Ectodermal cell (in vitro differentiated cells): ENCODE measurements around the gene NR2C2AP. TPM values are rescaled to one million over a fixed set of nuclear protein-coding genes. Genes with fewer than 3 reads are reported as not detected.

ENCODE experiments used
- H3K27ac ChIP-seq: 2 replicates; pipeline ENCODE4 v1.7.0; 2013; ENCODE audit warnings: mild to moderate bottlenecking, low read depth, low read length; ENCODE audit not compliant: insufficient read depth, poor library complexity, severe bottlenecking
- H3K27me3 ChIP-seq: 2 replicates; pipeline ENCODE4 v1.7.0; 2013; ENCODE audit warnings: mild to moderate bottlenecking, low read length; ENCODE audit not compliant: insufficient read depth, control insufficient read depth, poor library complexity, severe bottlenecking
- H3K36me3 ChIP-seq: one replicate; pipeline ENCODE4 v1.7.0; 2013; ENCODE audit warnings: low read length; ENCODE audit not compliant: control insufficient read depth, insufficient read depth
- H3K4me1 ChIP-seq: one replicate; pipeline ENCODE4 v1.7.0; 2013; ENCODE audit warnings: low read length; ENCODE audit not compliant: control insufficient read depth, insufficient read depth
- H3K4me3 ChIP-seq: 2 replicates; pipeline ENCODE4 v1.7.0; 2013; ENCODE audit warnings: low read depth, low read length, control low read depth; ENCODE audit not compliant: insufficient read depth
- H3K9me3 ChIP-seq: 2 replicates; pipeline ENCODE4 v1.7.0; 2013; ENCODE audit warnings: mild to moderate bottlenecking, low read length, moderate library complexity; ENCODE audit not compliant: control insufficient read depth
- WGBS, 2 experiments: methylation state at CpG; one replicate each; pipeline ENCODE4 v1.1.7; 2013; ENCODE audit warnings: missing lambda C conversion rate in 2 of 2; 5-methylcytosine and 5-hydroxymethylcytosine counted together
- polyA plus RNA-seq, 4 experiments: library from polyadenylated mRNA; stranded (reverse); fragments of 50-300 nt; gene quantifications; one replicate each; pipeline ENCODE4 v1.2.3, GENCODE V29; 2013

The NR2C2AP gene, protein sequence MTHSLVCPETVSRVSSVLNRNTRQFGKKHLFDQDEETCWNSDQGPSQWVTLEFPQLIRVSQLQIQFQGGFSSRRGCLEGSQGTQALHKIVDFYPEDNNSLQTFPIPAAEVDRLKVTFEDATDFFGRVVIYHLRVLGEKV
- polyA plus RNA-seq (2013, experiment 1 of 4) = 12.8 TPM
- 9.9 TPM for polyA plus RNA-seq (2013, experiment 2 of 4)
- 7.7 TPM for polyA plus RNA-seq (2013, experiment 3 of 4)
- 9.3 TPM for polyA plus RNA-seq (2013, experiment 4 of 4)

DNA sequence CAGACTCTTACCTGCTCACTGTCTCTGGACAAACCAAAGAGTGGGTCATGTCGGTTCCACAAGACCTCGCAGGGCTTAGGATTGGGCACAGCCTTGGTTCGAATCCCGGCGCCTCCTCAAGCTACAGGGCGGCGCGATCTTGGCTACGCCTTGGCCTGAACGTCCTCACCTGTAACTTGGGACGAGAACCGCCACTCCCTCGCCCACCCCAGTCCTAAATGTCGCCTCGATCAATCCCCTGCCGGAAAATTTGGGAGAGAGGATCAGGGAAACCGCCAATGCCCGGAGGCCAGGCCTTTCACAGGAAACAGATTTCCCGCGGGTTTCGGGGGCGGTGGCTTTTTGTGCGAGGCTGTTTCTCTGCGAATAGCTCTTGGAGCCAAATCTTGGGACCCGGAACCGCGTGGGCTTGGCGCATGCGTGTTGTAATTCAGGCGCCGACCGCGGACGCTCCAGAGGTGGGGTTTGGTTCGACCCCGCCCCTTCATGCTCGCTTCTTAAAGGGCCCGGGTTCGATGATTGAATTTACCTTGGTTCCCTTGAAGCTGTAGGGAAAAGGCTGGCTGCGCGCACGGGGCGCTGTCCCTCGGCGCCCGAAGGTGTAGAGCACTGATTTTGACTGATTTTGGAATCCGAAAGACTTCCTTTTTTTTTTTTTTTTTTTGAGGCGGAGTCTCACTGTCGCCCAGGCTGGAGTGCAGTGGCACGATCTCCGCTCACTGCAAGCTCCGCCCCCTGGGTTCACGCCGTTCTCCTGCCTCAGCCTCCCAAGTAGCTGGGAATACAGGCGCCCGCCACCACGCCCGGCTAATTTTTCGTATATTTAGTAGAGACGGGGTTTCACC is at the start of gene NR2C2AP:
TSS of gene NR2C2AP (minus strand) at position 403 of the 845 bp plus-strand sequence. CDS start at position 49, 354 bp downstream.
- no peaks in the 10 kb centered on the region for H3K9me3 ChIP-seq
- 11 to 12% methylated on average over 60 of the region's 60 CpGs for WGBS, 2 experiments
- peak within 1 kb of the TSS; percentile 71 for H3K4me3 ChIP-seq
- peaks cover 30% of the 10 kb centered on the region for H3K27me3 ChIP-seq
- H3K36me3 ChIP-seq = peaks cover 21% of the 10 kb centered on the region
- H3K27ac ChIP-seq = no peak within 1 kb of the TSS
- peaks cover 9% of the 10 kb centered on the region for H3K4me1 ChIP-seq

DNA sequence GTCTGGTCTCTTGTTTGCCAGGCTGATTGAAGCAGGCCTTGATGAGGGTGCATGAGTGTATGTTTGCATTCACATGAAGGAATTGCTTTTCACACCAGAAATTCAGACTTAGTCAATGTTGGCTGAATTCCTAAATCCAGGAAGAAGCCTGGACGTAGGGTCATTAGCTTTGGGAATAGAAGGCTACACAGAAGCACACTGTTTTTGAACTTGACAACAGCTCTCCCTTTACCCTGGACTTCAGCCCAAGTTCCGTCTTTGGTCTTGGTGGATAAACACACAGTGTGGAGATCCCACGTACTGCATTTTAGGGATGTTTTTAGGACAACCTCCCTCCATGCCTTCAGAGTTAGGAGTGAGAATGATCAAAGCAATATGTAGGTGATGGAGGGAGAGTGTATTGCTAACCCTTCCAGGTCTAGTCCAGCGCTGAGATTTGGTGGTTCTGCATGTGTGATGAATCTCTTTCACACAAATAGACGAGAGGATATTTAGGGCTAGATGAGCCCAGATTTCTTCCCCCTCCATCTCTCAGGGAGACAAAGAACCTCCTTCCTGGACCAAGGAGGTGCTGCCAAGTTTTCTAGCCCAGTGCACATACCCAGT is 47.1 kb upstream of the NR2C2AP start:
- peaks cover 14% of the 10 kb centered on the region for H3K27me3 ChIP-seq
- 74 to 83% methylated on average over 5 of the region's 5 CpGs for WGBS, 2 experiments

DNA sequence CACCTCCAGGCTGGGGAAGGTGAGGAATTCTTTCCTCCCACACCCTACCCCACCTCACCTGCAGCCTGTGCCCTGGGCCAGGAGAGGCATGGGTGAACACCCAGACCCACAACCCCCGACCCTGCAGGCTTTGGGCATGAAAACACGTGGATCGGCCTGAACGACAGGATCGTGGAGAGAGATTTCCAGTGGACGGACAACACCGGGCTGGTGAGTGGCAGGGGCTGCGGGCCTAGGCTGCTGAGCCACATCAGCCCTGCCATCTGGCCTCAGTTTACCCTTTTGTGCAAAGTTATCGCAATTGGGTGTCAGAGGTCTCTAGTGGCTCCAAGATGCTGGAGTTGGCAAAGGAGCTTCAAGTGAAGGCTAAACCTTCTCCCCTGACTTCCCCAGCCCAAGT is 37.3 kb upstream of the NR2C2AP start:
- Histone ChIP-seq H3K4me3 (no peak overlapping the region), H3K27me3 (no peaks in the 10 kb centered on the region), H3K36me3 (no peaks in the 10 kb centered on the region), H3K27ac (no peak overlapping the region), H3K4me1 (no peaks in the 10 kb centered on the region), H3K9me3 (peaks cover 2% of the 10 kb centered on the region)
- 85 to 87% methylated on average over 9 of the region's 9 CpGs for WGBS, 2 experiments

More for the DNA sequence above, 47.1 kb upstream of the NR2C2AP start:
- Histone ChIP-seq H3K36me3 (no peaks in the 10 kb centered on the region), H3K4me3 (no peak overlapping the region), H3K27ac (no peak overlapping the region), H3K4me1 (no peaks in the 10 kb centered on the region), H3K9me3 (no peaks in the 10 kb centered on the region)

DNA sequence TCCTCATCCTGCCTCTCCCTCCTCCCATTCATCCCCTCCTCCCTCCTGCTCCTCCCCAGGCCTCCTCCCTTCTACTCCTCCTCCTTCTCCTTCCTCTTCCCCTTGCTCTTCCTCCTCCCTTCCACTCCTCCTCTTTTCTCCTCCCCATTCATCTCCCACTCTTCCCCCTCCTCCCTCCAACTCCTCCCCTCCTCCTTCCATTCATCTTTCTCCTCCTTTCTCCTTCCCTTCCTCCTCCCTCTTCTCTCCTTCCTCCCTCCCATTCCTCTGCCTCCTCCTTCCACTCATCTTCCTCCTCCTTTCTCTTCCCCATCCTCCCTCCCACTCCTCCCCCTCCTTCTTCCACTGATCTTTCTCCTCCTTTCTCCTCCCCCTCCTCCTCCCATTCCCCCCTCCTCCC is 36.5 kb upstream of the NR2C2AP start:
- Histone ChIP-seq H3K27me3 (no peaks in the 10 kb centered on the region), H3K9me3 (peaks cover 2% of the 10 kb centered on the region), H3K27ac (no peak overlapping the region), H3K4me3 (no peak overlapping the region), H3K4me1 (no peaks in the 10 kb centered on the region), H3K36me3 (peaks cover 4% of the 10 kb centered on the region)

DNA sequence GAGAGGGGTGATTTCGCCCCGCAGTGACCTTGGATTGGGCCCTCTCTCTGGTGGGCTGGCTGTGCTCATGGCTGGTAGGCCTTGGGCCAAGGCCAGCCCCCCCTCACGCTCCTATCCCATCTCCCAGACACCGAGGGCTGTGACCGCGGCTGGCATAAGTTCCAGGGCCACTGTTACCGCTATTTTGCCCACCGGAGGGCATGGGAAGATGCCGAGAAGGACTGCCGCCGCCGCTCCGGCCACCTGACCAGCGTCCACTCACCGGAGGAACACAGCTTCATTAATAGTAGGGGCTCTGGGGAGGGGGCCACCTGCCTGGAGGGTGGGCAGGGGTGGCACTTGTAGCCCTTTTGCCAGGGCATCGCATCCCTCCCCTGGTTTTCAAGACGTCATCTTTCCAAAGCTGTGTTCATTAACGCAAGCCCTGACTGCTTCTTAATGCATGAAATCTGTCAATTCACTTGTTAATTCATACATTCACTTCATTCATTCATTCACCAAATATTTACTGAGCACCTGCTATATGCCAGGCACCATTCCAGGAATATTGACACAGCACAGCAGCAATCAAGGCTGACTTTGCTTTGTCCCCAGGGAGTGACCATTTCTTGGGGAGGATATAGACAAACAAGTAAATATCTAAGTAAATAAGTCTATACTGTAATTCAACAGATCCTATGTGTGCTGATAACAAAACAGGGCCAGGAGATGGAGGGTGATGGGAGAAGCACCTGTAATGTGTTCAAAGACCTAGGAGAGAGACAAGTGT is 35.1 kb upstream of the NR2C2AP start:
- Histone ChIP-seq H3K4me1 (no peaks in the 10 kb centered on the region), H3K9me3 (peaks cover 5% of the 10 kb centered on the region), H3K36me3 (peaks cover 4% of the 10 kb centered on the region), H3K4me3 (no peak overlapping the region), H3K27ac (no peak overlapping the region), H3K27me3 (no peaks in the 10 kb centered on the region)
- WGBS, 2 experiments = 83 to 84% methylated on average over 18 of the region's 18 CpGs

DNA sequence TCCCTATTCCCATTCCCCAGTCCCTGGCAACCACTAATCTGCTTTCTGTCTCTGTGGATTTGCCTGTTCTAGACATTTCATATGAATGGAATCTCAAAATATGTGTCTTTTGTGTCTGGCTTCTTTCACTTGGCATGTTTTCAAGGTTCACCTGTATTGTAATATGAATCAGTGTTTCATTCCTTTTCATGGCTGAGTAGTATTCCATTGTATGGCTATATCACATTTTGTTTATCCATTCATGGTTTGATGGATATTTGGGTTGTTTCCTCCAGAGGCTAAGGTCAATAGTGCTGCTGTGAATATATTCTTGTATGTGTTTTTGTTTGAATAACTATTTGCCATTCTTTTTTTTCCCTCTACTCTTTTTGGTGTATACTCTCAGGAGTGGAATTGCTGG is 33.0 kb upstream of the NR2C2AP start:
- Histone ChIP-seq H3K4me1 (no peaks in the 10 kb centered on the region), H3K36me3 (peaks cover 4% of the 10 kb centered on the region), H3K27ac (no peak overlapping the region), H3K4me3 (no peak overlapping the region), H3K9me3 (peaks cover 5% of the 10 kb centered on the region), H3K27me3 (no peaks in the 10 kb centered on the region)

DNA sequence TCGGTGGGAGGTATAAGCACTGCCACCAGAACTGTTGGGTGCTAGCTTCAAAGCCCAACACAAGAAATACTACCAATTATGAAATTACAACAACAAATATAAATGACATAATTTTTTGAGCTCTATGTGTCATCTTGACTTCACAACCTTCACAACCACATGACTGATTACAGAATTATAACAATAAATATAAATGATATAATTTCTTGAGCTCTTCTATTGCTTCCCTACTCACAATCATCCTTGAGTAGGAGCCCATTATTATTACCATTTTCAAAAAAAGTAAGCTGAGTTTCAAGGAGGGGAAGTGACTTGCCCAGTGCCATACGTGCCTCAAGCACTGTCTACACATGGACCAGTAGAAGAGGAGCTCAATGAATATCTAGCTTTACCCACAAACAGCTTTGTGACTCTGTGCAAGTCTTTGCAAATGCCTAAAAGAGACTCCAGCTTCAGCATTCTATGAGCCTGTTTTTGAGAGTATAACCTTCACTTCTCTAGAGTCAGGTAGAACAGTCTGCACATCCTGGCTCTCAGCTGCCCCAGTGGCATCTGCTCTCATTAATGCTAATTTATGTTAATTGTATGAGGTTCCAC is 31.1 kb upstream of the NR2C2AP start:
- WGBS, 2 experiments = 78 to 90% methylated on average over 2 of the region's 2 CpGs
- Histone ChIP-seq H3K4me1 (no peaks in the 10 kb centered on the region), H3K9me3 (peaks cover 5% of the 10 kb centered on the region), H3K27ac (no peak overlapping the region), H3K27me3 (no peaks in the 10 kb centered on the region), H3K36me3 (peaks cover 4% of the 10 kb centered on the region), H3K4me3 (no peak overlapping the region)

DNA sequence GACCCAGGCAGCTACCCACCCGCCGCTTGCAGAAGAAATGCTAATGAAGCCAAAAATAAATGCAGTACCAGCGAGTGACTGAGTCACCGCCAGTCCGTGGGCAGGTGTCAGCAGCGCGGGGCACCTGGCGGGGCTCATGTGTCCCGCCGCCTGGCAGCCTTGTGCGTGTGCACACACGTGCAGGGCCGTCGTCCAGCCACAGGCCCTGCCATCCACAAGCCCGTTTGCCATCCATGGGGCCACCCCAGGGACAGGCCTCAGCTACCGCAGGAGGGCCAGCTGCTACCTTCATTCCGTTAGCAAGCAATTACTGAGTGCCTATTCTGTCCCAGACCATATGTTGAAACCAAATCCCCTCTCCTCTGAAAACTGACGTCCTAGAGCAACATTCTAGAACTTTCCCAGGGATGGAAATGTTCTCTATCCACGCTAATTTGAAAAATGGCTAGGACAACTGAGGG is 29.1 kb upstream of the NR2C2AP start:
- peaks cover 4% of the 10 kb centered on the region for H3K36me3 ChIP-seq
- H3K4me1 ChIP-seq = no peaks in the 10 kb centered on the region
- 68 to 72% methylated on average over 19 of the region's 19 CpGs for WGBS, 2 experiments
- no peaks in the 10 kb centered on the region for H3K27me3 ChIP-seq
- H3K9me3 ChIP-seq = peaks cover 5% of the 10 kb centered on the region
- H3K27ac ChIP-seq = no peak overlapping the region
- H3K4me3 ChIP-seq = no peak overlapping the region

DNA sequence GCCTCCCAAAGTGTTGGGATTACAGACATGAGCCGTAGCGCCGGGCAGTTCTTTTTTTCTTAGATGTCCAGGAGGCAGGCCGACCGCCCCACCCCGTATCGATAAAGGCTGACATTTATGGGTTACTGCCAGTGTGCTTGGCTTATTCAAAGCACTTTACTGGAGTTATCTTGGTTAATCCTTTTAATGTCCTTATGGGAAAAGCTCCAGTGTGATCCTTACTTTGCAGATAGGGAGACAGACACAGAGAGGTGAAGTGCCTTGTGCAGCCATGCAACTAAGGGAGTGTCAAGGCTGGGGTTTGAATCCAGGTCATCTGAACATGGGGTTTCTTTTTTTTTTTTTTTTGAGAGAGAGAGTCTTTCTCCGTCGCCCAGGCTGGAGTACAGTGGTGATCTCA is 27.8 kb upstream of the NR2C2AP start:
- WGBS, 2 experiments = 89% methylated on average over 9 of the region's 9 CpGs
- no peak overlapping the region for H3K4me3 ChIP-seq
- no peak overlapping the region for H3K27ac ChIP-seq
- H3K36me3 ChIP-seq = peaks cover 4% of the 10 kb centered on the region
- H3K4me1 ChIP-seq = no peaks in the 10 kb centered on the region
- H3K9me3 ChIP-seq = peaks cover 3% of the 10 kb centered on the region
- peaks cover 6% of the 10 kb centered on the region for H3K27me3 ChIP-seq
